Coronary artery (tissue), 2 donors: ENCODE measurements around the gene XPOT.

Source experiments
- DNase-seq: peaks from one replicate; pipeline ENCODE4 v3.0.0-alpha.2; 2017; ENCODE audit warnings: low spot score
- H3K27ac ChIP-seq, 2 donors: fragments of 200-600 bp; sonication (generic); one replicate each; pipeline ENCODE4 v1.5.1; 2016 to 2019
- H3K4me3 ChIP-seq: fragments of 200-600 bp; sonication (generic); 2 replicates; pipeline ENCODE4 v1.5.1; 2016; ENCODE audit warnings: mild to moderate bottlenecking, moderate library complexity
- CTCF ChIP-seq: fragments of 200-600 bp; sonication (generic); IDR thresholded peaks from one replicate; pipeline ENCODE4 v1.5.1; 2019; ENCODE audit warnings: antibody characterized with exemption

The XPOT gene

GRCh38 chr12:64389154-64389553, 15.0 kb upstream of the XPOT start:
- Histone ChIP-seq H3K27ac (no peak overlapping the region), H3K4me3 (no peak overlapping the region)
- no peak for TF ChIP-seq CTCF
- DNase-seq, result no peak

DNA sequence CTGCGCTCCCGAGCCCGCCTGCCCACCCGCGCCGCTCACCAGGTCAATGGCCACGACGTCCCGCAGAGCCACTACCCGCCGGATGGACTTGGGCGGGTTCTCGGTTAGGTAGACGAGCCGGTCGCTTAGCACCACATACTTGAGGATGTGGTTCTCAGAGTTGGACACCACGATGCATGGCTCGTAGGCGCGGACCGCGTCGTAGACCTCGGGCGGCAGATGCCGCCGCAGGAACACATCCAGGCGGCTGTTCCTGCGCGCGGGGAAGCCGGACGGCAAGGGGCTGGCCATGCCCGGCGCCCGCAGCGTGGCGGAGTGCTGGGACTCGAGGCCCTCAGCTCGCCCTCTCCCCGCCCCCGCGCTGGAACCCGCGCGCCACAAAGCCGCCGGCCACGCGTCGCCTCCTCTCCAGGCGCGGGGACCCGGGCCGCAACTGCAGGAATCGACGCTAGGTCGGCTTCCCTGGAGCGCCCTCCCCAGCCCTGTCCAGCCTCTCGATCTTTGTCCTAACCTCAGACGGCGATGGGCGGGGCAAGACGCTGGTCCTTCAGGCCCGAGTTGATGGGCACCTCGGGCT, 13.8 kb upstream of the XPOT start, which contains the start of gene C12orf56:
TSS of gene C12orf56 (minus strand) at position 484 of the 577 bp plus-strand sequence. CDS start at position 291, 193 bp downstream.
- Histone ChIP-seq H3K27ac (no peak within 1 kb of the TSS), H3K4me3 (peak within 1 kb of the TSS; percentile 73)
- DNase-seq, result no peak
- TF ChIP-seq CTCF, result no peak

GRCh38 chr12:64392221-64392620, 12.0 kb upstream of the XPOT start:
- H3K27ac ChIP-seq, result no peak overlapping the region
- no peak for DNase-seq
- H3K4me3 ChIP-seq, result no peak overlapping the region
- TF ChIP-seq CTCF, result no peak

- TF ChIP-seq CTCF, result no peak
- H3K27ac ChIP-seq, result no peak overlapping the region
- H3K4me3 ChIP-seq, result no peak overlapping the region
- DNase-seq, result no peak
Measured at GRCh38 chr12:64395739-64396138, 8.5 kb upstream of the XPOT start.

DNA sequence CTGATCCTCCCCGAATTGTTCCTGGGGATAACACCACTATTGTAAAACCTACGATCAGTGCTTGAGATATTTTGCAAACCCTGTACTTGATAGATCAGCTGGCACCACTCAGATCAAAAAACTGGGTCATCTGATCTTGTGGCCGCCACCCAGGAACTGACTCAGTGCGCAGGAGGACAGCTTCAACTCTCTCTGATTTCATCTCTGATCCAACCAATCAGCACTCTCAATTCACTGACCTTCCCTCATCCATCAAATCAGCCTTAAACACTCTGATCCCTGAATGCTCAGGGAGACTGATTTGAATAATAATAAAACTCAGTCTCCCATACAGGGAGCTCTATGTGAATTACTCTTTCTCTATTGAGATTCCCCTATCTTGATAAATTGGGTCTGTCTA, 4.2 kb upstream of the XPOT start:
- DNase-seq, result no peak
- TF ChIP-seq CTCF, result no peak
- H3K27ac ChIP-seq, result no peak overlapping the region

DNA sequence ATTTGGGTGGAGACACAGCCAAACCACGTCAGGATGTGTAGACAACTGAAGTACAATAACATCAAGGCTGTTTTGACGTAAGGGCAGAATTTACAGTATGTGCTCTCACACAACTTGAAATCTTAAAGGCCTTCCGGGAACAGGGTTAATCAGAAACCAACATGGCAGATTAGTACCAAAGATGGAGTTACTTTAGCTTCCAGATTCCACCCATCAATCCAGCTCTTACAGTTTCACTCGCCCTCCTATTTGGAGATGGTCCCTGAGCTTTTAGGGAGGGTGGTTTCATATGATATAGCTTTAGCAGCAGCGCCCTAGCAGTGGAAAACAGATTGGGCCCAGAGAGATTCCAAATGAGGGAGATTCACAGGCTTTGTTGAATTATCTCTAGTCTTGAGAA, 2.0 kb upstream of the XPOT start:
- no peak for DNase-seq
- no peak for TF ChIP-seq CTCF
- Histone ChIP-seq H3K4me3 (no peak overlapping the region), H3K27ac (no peak overlapping the region)

More for the DNA sequence above, 4.2 kb upstream of the XPOT start:
- no peak overlapping the region for H3K4me3 ChIP-seq

- Histone ChIP-seq H3K27ac (peak overlapping the region; percentile 93 to 97), H3K4me3 (peak overlapping the region; percentile 87)
- peak; percentile 79 for DNase-seq
- TF ChIP-seq CTCF, result no peak
Measured at GRCh38 chr12:64404470-64405256, 471 bp downstream of the XPOT start.
